H1 (cell line): ENCODE results near the gene TAF5. TPM values are rescaled to one million over a fixed set of nuclear protein-coding genes. Genes with fewer than 3 reads are reported as not detected.
A peak's percentile ranks its signal among the peaks of the same experiment; 100 is the strongest.

Experiments
- CEBPB ChIP-seq: IDR thresholded peaks from 2 replicates; pipeline ENCODE4 v1.6.1; 2012; ENCODE audit warnings: low read depth, low read length
- CREB1 ChIP-seq: IDR thresholded peaks from 2 replicates; pipeline ENCODE4 v1.6.1; 2012; ENCODE audit warnings: inconsistent platforms
- CTBP2 ChIP-seq: IDR thresholded peaks from 2 replicates; pipeline ENCODE4 v1.7.0; 2011; ENCODE audit warnings: borderline replicate concordance, mild to moderate bottlenecking, moderate library complexity, mixed read lengths, low read length; ENCODE audit not compliant: insufficient read depth, insufficient read length
- EGR1 ChIP-seq: IDR thresholded peaks from 2 replicates; pipeline ENCODE4 v1.6.1; 2011; ENCODE audit warnings: low read depth, low read length, borderline replicate concordance
- GTF2F1 ChIP-seq: IDR thresholded peaks from 2 replicates; pipeline ENCODE4 v1.6.1; 2012; ENCODE audit warnings: low read depth, low read length, improper control_type of control experiment, borderline replicate concordance
- KDM4A ChIP-seq: IDR thresholded peaks from one replicate; pipeline ENCODE4 v1.7.1; 2012; ENCODE audit warnings: low read depth, mild to moderate bottlenecking, moderate library complexity, low read length, inconsistent platforms; ENCODE audit not compliant: severe bottlenecking
- SIRT6 ChIP-seq: IDR thresholded peaks from one replicate; pipeline ENCODE4 v1.7.1; 2012; ENCODE audit warnings: low read length, inconsistent platforms
- SP1 ChIP-seq: IDR thresholded peaks from 2 replicates; pipeline ENCODE4 v1.6.1; 2011; ENCODE audit warnings: low read depth, low read length
- SP2 ChIP-seq: IDR thresholded peaks from 2 replicates; pipeline ENCODE4 v1.6.1; 2012; ENCODE audit warnings: mild to moderate bottlenecking, low read length, inconsistent platforms
- SUZ12 ChIP-seq: fragments of 200-600 bp; sonication (generic); IDR thresholded peaks from 2 replicates; pipeline ENCODE4 v1.6.1; 2012; ENCODE audit warnings: mild to moderate bottlenecking, inconsistent platforms, low read length, moderate library complexity, mixed read lengths
- polyA plus RNA-seq, 7 experiments: library from polyadenylated mRNA; depleted of rRNA in 3 of 7; stranded (reverse) in 5 of 7; unstranded in 2 of 7; fragments of >200 nt in 5 of 7; fragments of 200-250 nt in 2 of 7; gene quantifications; 1 replicate in 5 of 7; 2 replicates in 1 of 7; 4 replicates in 1 of 7; pipeline versions ENCODE4 v1.2.1 to v1.2.3, GENCODE V29; 2011 to 2013; ENCODE audit warnings: missing spikeins in 2 of 7, mixed read lengths in 2 of 7
- total RNA-seq: library from RNA; stranded (reverse); fragmentation: NEBNext Ultra II Directional; extraction: Animal tissue kit (Norgen Biotek cat#: 25700); gene quantifications from 2 replicates; pipeline ENCODE4 v1.2.1, GENCODE V29; 2021
- TF ChIP-seq, protein P1 (sequence below): fragments of 300-600 bp; sonication (generic); IDR thresholded peaks from 2 replicates; pipeline ENCODE4 v1.7.1; 2012; ENCODE audit warnings: low read length, moderate library complexity, mild to moderate bottlenecking, inconsistent platforms; ENCODE audit not compliant: insufficient replicate concordance

The TAF5 gene
- total and polyA plus RNA-seq, 2 of the 8 experiments (the other 6 are each of a cell fraction or from before 2014, with no cell fraction given): 5.8 to 15.6 TPM

- TF ChIP-seq, protein P1, sequence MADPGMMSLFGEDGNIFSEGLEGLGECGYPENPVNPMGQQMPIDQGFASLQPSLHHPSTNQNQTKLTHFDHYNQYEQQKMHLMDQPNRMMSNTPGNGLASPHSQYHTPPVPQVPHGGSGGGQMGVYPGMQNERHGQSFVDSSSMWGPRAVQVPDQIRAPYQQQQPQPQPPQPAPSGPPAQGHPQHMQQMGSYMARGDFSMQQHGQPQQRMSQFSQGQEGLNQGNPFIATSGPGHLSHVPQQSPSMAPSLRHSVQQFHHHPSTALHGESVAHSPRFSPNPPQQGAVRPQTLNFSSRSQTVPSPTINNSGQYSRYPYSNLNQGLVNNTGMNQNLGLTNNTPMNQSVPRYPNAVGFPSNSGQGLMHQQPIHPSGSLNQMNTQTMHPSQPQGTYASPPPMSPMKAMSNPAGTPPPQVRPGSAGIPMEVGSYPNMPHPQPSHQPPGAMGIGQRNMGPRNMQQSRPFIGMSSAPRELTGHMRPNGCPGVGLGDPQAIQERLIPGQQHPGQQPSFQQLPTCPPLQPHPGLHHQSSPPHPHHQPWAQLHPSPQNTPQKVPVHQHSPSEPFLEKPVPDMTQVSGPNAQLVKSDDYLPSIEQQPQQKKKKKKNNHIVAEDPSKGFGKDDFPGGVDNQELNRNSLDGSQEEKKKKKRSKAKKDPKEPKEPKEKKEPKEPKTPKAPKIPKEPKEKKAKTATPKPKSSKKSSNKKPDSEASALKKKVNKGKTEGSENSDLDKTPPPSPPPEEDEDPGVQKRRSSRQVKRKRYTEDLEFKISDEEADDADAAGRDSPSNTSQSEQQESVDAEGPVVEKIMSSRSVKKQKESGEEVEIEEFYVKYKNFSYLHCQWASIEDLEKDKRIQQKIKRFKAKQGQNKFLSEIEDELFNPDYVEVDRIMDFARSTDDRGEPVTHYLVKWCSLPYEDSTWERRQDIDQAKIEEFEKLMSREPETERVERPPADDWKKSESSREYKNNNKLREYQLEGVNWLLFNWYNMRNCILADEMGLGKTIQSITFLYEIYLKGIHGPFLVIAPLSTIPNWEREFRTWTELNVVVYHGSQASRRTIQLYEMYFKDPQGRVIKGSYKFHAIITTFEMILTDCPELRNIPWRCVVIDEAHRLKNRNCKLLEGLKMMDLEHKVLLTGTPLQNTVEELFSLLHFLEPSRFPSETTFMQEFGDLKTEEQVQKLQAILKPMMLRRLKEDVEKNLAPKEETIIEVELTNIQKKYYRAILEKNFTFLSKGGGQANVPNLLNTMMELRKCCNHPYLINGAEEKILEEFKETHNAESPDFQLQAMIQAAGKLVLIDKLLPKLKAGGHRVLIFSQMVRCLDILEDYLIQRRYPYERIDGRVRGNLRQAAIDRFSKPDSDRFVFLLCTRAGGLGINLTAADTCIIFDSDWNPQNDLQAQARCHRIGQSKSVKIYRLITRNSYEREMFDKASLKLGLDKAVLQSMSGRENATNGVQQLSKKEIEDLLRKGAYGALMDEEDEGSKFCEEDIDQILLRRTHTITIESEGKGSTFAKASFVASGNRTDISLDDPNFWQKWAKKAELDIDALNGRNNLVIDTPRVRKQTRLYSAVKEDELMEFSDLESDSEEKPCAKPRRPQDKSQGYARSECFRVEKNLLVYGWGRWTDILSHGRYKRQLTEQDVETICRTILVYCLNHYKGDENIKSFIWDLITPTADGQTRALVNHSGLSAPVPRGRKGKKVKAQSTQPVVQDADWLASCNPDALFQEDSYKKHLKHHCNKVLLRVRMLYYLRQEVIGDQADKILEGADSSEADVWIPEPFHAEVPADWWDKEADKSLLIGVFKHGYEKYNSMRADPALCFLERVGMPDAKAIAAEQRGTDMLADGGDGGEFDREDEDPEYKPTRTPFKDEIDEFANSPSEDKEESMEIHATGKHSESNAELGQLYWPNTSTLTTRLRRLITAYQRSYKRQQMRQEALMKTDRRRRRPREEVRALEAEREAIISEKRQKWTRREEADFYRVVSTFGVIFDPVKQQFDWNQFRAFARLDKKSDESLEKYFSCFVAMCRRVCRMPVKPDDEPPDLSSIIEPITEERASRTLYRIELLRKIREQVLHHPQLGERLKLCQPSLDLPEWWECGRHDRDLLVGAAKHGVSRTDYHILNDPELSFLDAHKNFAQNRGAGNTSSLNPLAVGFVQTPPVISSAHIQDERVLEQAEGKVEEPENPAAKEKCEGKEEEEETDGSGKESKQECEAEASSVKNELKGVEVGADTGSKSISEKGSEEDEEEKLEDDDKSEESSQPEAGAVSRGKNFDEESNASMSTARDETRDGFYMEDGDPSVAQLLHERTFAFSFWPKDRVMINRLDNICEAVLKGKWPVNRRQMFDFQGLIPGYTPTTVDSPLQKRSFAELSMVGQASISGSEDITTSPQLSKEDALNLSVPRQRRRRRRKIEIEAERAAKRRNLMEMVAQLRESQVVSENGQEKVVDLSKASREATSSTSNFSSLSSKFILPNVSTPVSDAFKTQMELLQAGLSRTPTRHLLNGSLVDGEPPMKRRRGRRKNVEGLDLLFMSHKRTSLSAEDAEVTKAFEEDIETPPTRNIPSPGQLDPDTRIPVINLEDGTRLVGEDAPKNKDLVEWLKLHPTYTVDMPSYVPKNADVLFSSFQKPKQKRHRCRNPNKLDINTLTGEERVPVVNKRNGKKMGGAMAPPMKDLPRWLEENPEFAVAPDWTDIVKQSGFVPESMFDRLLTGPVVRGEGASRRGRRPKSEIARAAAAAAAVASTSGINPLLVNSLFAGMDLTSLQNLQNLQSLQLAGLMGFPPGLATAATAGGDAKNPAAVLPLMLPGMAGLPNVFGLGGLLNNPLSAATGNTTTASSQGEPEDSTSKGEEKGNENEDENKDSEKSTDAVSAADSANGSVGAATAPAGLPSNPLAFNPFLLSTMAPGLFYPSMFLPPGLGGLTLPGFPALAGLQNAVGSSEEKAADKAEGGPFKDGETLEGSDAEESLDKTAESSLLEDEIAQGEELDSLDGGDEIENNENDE: no peak
- no peak for TF ChIP-seq SIRT6
- TF ChIP-seq SP2: no peak
- TF ChIP-seq EGR1: no peak
- 0 out of 2 replicates have a peak, but pooled peaks have one; percentile 11 for TF ChIP-seq SP1
- no peak for TF ChIP-seq CEBPB
- no peak for TF ChIP-seq CTBP2
- peak; percentile 74 for TF ChIP-seq KDM4A
- TF ChIP-seq SUZ12: no peak
- no peak for TF ChIP-seq GTF2F1
- TF ChIP-seq CREB1: peak; percentile 70; the same call in 1 of the 2 replicates
These were observed at the start of gene TAF5 (continued) for GRCh38 chr10:103367782-103368518.
